IMR-90 (cell line): Measurements from ENCODE around the gene KCNJ6. TPM values are rescaled to one million over a fixed set of nuclear protein-coding genes. Genes with fewer than 3 reads are reported as not detected.

ENCODE experiments used
- ATAC-seq: fragments of 200-7000 bp; cut with Tn5 transposase; 2 replicates; pipeline ENCODE4 v1.9.1; 2020; ENCODE audit warnings: low read depth, mild to moderate bottlenecking, moderate library complexity
- BruUV-seq: library from RNA; stranded (reverse); fragments of 400-500 nt; replicated peaks from 2 replicates; lab custom pipeline; 2021; lab: Mats Ljungman, UMichigan
- CTCF ChIA-PET: fragments of 300-600 bp; formaldehyde crosslinking; extraction: SDS; loops from one replicate; lab custom pipeline; 2021; ENCODE audit warnings: antibody characterized with exemption; lab: Yijun Ruan, JAX
- POLR2A ChIA-PET: fragments of 300-600 bp; sonication (Branson Sonifier 250); formaldehyde crosslinking; loops from one replicate; lab custom pipeline; 2022; ENCODE audit warnings: antibody characterized with exemption; ENCODE audit not compliant: unreplicated experiment; lab: Charles Lee
- DNase-seq: peaks from one replicate; pipeline ENCODE4 v3.0.0; 2013
- H2AFZ ChIP-seq: replicated peaks from 2 replicates; pipeline ENCODE3; 2013; ENCODE audit warnings: low read length, mild to moderate bottlenecking; ENCODE audit not compliant: poor library complexity
- H2AK5ac ChIP-seq: 2 replicates; pipeline ENCODE4 v1.6.1; 2013; ENCODE audit warnings: low read depth, low read length, inconsistent platforms
- H2AK9ac ChIP-seq: replicated peaks from 2 replicates; pipeline ENCODE3; 2013; ENCODE audit warnings: mild to moderate bottlenecking, low read depth, low read length, moderate library complexity; ENCODE audit not compliant: poor library complexity
- H2BK120ac ChIP-seq: 2 replicates; pipeline ENCODE4 v1.6.1; 2013; ENCODE audit warnings: low read depth, low read length, inconsistent platforms
- H2BK15ac ChIP-seq: 3 replicates; pipeline ENCODE4 v1.6.1; 2013; ENCODE audit warnings: low read depth, low read length, inconsistent platforms
- H2BK20ac ChIP-seq: 2 replicates; pipeline ENCODE4 v1.6.1; 2013; ENCODE audit warnings: low read depth, mild to moderate bottlenecking, inconsistent platforms, low read length, moderate library complexity
- H2BK5ac ChIP-seq: 2 replicates; pipeline ENCODE4 v1.6.1; 2013; ENCODE audit warnings: mild to moderate bottlenecking, low read depth, low read length, inconsistent platforms; ENCODE audit not compliant: poor library complexity, severe bottlenecking
- H3K14ac ChIP-seq: replicated peaks from 2 replicates; pipeline ENCODE4 v1.6.1; 2013; ENCODE audit warnings: low read depth, low read length, inconsistent platforms
- H3K18ac ChIP-seq: 2 replicates; pipeline ENCODE4 v1.6.1; 2013; ENCODE audit warnings: low read depth, low read length, control low read depth
- H3K23ac ChIP-seq: 2 replicates; pipeline ENCODE4 v1.6.1; 2013; ENCODE audit warnings: low read depth, low read length, inconsistent platforms
- H3K27ac ChIP-seq: 2 replicates; pipeline ENCODE4 v1.5.1; 2013; ENCODE audit warnings: mild to moderate bottlenecking, control low read depth, low read length; ENCODE audit not compliant: insufficient read depth
- H3K27me3 ChIP-seq: 2 replicates; pipeline ENCODE4 v1.6.1; 2013; ENCODE audit warnings: low read length; ENCODE audit not compliant: control insufficient read depth, insufficient read depth
- H3K36me3 ChIP-seq: 2 replicates; pipeline ENCODE4 v1.6.1; 2013; ENCODE audit warnings: low read length, mixed read lengths; ENCODE audit not compliant: control insufficient read depth, insufficient read depth
- H3K4ac ChIP-seq: 2 replicates; pipeline ENCODE4 v1.6.1; 2013; ENCODE audit warnings: low read depth, low read length, inconsistent platforms
- H3K4me1 ChIP-seq: 2 replicates; pipeline ENCODE4 v1.6.1; 2013; ENCODE audit warnings: low read length, mixed read lengths; ENCODE audit not compliant: control insufficient read depth, insufficient read depth
- H3K4me2 ChIP-seq: 2 replicates; pipeline ENCODE4 v1.6.1; 2013; ENCODE audit warnings: low read depth, mild to moderate bottlenecking, control low read depth, low read length, moderate library complexity
- H3K4me3 ChIP-seq: 2 replicates; pipeline ENCODE4 v1.5.1; 2013; ENCODE audit warnings: low read depth, mild to moderate bottlenecking, control low read depth, low read length, moderate library complexity; ENCODE audit not compliant: insufficient read depth
- H3K56ac ChIP-seq: 2 replicates; pipeline ENCODE4 v1.6.1; 2013; ENCODE audit warnings: low read length, inconsistent platforms; ENCODE audit not compliant: insufficient read depth; ENCODE audit errors: extremely low read depth
- H3K79me1 ChIP-seq, 2 experiments: 2 replicates each; pipeline ENCODE4 v1.6.1; 2013; ENCODE audit warnings: low read length in 2 of 2, inconsistent platforms in 1 of 2, low read depth in 1 of 2
- H3K9ac ChIP-seq: 2 replicates; pipeline ENCODE4 v1.6.1; 2013; ENCODE audit warnings: low read depth, low read length, control low read depth
- H3K9me1 ChIP-seq: 2 replicates; pipeline ENCODE4 v1.6.1; 2013; ENCODE audit warnings: low read length, inconsistent platforms; ENCODE audit not compliant: insufficient read depth
- H3K9me3 ChIP-seq: 2 replicates; pipeline ENCODE4 v1.6.1; 2013; ENCODE audit warnings: low read length; ENCODE audit not compliant: control insufficient read depth, insufficient read depth
- H4K20me1 ChIP-seq: 2 replicates; pipeline ENCODE4 v1.6.1; 2013; ENCODE audit warnings: low read length, inconsistent platforms; ENCODE audit not compliant: insufficient read depth
- H4K5ac ChIP-seq: 2 replicates; pipeline ENCODE4 v1.6.1; 2013; ENCODE audit warnings: mild to moderate bottlenecking, low read depth, low read length, control low read depth
- H4K8ac ChIP-seq, 2 experiments: 2 replicates each; pipeline ENCODE4 v1.6.1; 2013; ENCODE audit warnings: low read depth in 2 of 2, low read length in 2 of 2, control low read depth in 1 of 2, inconsistent platforms in 1 of 2
- H4K91ac ChIP-seq: 2 replicates; pipeline ENCODE4 v1.6.1; 2013; ENCODE audit warnings: low read depth, low read length, inconsistent platforms; ENCODE audit not compliant: insufficient read depth
- BHLHE40 ChIP-seq: fragments of 150-350 bp; IDR thresholded peaks from 2 replicates; pipeline ENCODE4 v1.6.1; 2016; ENCODE audit warnings: mild to moderate bottlenecking, low read depth, low read length
- CEBPB ChIP-seq: IDR thresholded peaks from 2 replicates; pipeline ENCODE4 v1.6.1; 2012; ENCODE audit warnings: low read depth, low read length, improper control_type of control experiment
- CHD1 ChIP-seq: IDR thresholded peaks from 2 replicates; pipeline ENCODE4 v1.6.1; 2012; ENCODE audit warnings: low read depth, low read length, improper control_type of control experiment
- CTCF ChIP-seq: conservative IDR thresholded peaks from 2 replicates; pipeline ENCODE4 v1.5.1; 2012; ENCODE audit warnings: mild to moderate bottlenecking, low read depth, low read length, improper control_type of control experiment
- ELK1 ChIP-seq: fragments of 150-350 bp; IDR thresholded peaks from 2 replicates; pipeline ENCODE4 v1.6.1; 2016; ENCODE audit warnings: low read depth, mild to moderate bottlenecking, low read length, moderate library complexity, borderline replicate concordance
- FOS ChIP-seq: fragments of 150-350 bp; IDR thresholded peaks from 2 replicates; pipeline ENCODE4 v1.6.1; 2016; ENCODE audit warnings: low read depth, low read length
- MAFK ChIP-seq: IDR thresholded peaks from 2 replicates; pipeline ENCODE4 v1.6.1; 2012; ENCODE audit warnings: low read depth, low read length, improper control_type of control experiment
- MAZ ChIP-seq: IDR thresholded peaks from 2 replicates; pipeline ENCODE4 v1.6.1; 2012; ENCODE audit warnings: low read depth, mild to moderate bottlenecking, low read length, improper control_type of control experiment, moderate library complexity, borderline replicate concordance
- MXI1 ChIP-seq: IDR thresholded peaks from 2 replicates; pipeline ENCODE4 v1.6.1; 2012; ENCODE audit warnings: low read depth, mild to moderate bottlenecking, low read length, moderate library complexity, borderline replicate concordance
- NFE2L2 ChIP-seq: fragments of 150-350 bp; IDR thresholded peaks from 2 replicates; pipeline ENCODE4 v1.6.1; 2016; ENCODE audit warnings: low read depth, mild to moderate bottlenecking, low read length
- POLR2A ChIP-seq: IDR thresholded peaks from 2 replicates; pipeline ENCODE4 v1.6.1; 2012; ENCODE audit warnings: mild to moderate bottlenecking, low read depth, low read length
- RAD21 ChIP-seq: IDR thresholded peaks from 2 replicates; pipeline ENCODE4 v1.6.1; 2012; ENCODE audit warnings: low read length, improper control_type of control experiment
- RCOR1 ChIP-seq: IDR thresholded peaks from 2 replicates; pipeline ENCODE4 v1.6.1; 2012; ENCODE audit warnings: mild to moderate bottlenecking, low read length, improper control_type of control experiment; ENCODE audit not compliant: insufficient replicate concordance
- RFX5 ChIP-seq: IDR thresholded peaks from 2 replicates; pipeline ENCODE4 v1.8.0; 2012; ENCODE audit warnings: low read depth, mild to moderate bottlenecking, low read length, moderate library complexity
- SMC3 ChIP-seq: fragments of 150-350 bp; IDR thresholded peaks from 2 replicates; pipeline ENCODE4 v1.6.1; 2016; ENCODE audit warnings: low read depth, mild to moderate bottlenecking, antibody characterized with exemption, low read length, moderate library complexity
- USF2 ChIP-seq: fragments of 150-350 bp; IDR thresholded peaks from 2 replicates; pipeline ENCODE4 v1.6.1; 2017; ENCODE audit warnings: mild to moderate bottlenecking, antibody characterized with exemption, low read length, low read depth
- WGBS, 2 experiments: methylation state at CpG; one replicate each; pipeline versions ENCODE4 v1.1.5 to v1.1.7; 2013; ENCODE audit warnings: missing lambda C conversion rate in 2 of 2; ENCODE audit not compliant: insufficient read length in 1 of 2; ENCODE audit errors: extremely low coverage in 2 of 2; 5-methylcytosine and 5-hydroxymethylcytosine counted together
- dilution Hi-C: fragments of 300-500 bp; cut with HindIII; formaldehyde crosslinking; loops from one replicate; pipeline ENCODE4 v1.14.3; 2018; ENCODE audit warnings: low sequenced_read_pairs; ENCODE audit not compliant: unreplicated experiment
- in situ Hi-C: fragments of 300-500 bp; cut with MboI; formaldehyde crosslinking; loops from 3 replicates; pipeline ENCODE4 v1.14.3; 2019; ENCODE audit warnings: low sequenced_read_pairs, inconsistent platforms, mixed read lengths
- intact Hi-C: fragments of 100-400 bp; cut with micrococcal nuclease; formaldehyde crosslinking; loops from 2 replicates; pipeline ENCODE4 v1.10.0; 2022
- polyA plus RNA-seq, 3 experiments: library from polyadenylated mRNA; depleted of rRNA; stranded (reverse); fragments of >200 nt; gene quantifications; 2 replicates each; pipeline ENCODE4 v1.2.3, GENCODE V29; 2012; ENCODE audit warnings: low replicate concordance in 1 of 3
- total RNA-seq: library from RNA; depleted of rRNA; stranded (reverse); fragments of >200 nt; gene quantifications from 2 replicates; pipeline ENCODE4 v1.2.3, GENCODE V29; 2012

KCNJ6 gene
- total and polyA plus RNA-seq, 2 of the 4 experiments (the other 2 are of a cell fraction), result under 0.01 to 0.02 TPM

GRCh38 chr21:37835481-37835880 is 80.8 kb downstream of the KCNJ6 start:
- dilution Hi-C loops, result no loop called here
- Histone ChIP-seq H3K23ac (no peak overlapping the region), H3K4me3 (no peak overlapping the region), H4K5ac (no peak overlapping the region), H2BK120ac (no peak overlapping the region), H3K27me3 (no peaks in the 10 kb centered on the region), H4K20me1 (no peaks in the 10 kb centered on the region), H3K9me1 (no peaks in the 10 kb centered on the region), H3K4me1 (no peaks in the 10 kb centered on the region), H3K9me3 (no peaks in the 10 kb centered on the region), H3K9ac (no peak overlapping the region), H4K8ac (no peak overlapping the region), H3K4ac (no peak overlapping the region), H3K56ac (no peak overlapping the region), H3K79me1 (no peaks in the 10 kb centered on the region), H2BK20ac (no peak overlapping the region), H2AK9ac (no peak overlapping the region), H3K18ac (no peak overlapping the region), H3K27ac (no peak overlapping the region), H3K36me3 (no peaks in the 10 kb centered on the region), H2AK5ac (no peak overlapping the region), H2BK5ac (no peak overlapping the region), H4K91ac (no peak overlapping the region), H2BK15ac (no peak overlapping the region), H2AFZ (no peak overlapping the region), H3K4me2 (no peak overlapping the region), H3K14ac (no peak overlapping the region)
- ChIA-PET POLR2A (no interaction called here), CTCF (no interaction called here)
- no peak for ATAC-seq
- WGBS, 2 experiments, result 67% methylated on average over 1 of the region's 3 CpGs; no CpG with 5 or more reads in 1 of the 2 experiments
- intact Hi-C loops, result no loop called here
- DNase-seq, result no peak
- in situ Hi-C loops, result no loop called here
- no TSS peak for BruUV-seq
- TF ChIP-seq POLR2A (no peak), MAZ (no peak), BHLHE40 (no peak), MAFK (no peak), ELK1 (no peak), NFE2L2 (no peak), MXI1 (no peak), SMC3 (no peak), CTCF (no peak), RCOR1 (no peak), CEBPB (no peak), USF2 (no peak), CHD1 (no peak), FOS (no peak), RFX5 (no peak), RAD21 (no peak)
